ENCODE measurements around the gene DAZAP1.

- no peak for TF ChIP-seq EP300 (IDR thresholded peaks at IDR 0.05)
- no peak for TF ChIP-seq POLR2A (IDR thresholded peaks at IDR 0.05)
These were observed 74.0 kb downstream of the DAZAP1 start for GRCh38 chr19:1481224-1481892.

Data from suprapubic skin (tissue), 2 donors.